Muscle layer of duodenum (tissue), 2 donors: ENCODE results near the gene CYP19A1.

Experiments used
- H3K27ac ChIP-seq: one replicate; pipeline ENCODE4 v1.7.0; 2013; ENCODE audit warnings: mild to moderate bottlenecking, low read length
- H3K27me3 ChIP-seq: one replicate; pipeline ENCODE4 v1.7.0; 2013; ENCODE audit warnings: low read depth, mild to moderate bottlenecking, control low read depth, low read length
- H3K36me3 ChIP-seq, 2 donors: one replicate each; pipeline ENCODE4 v1.7.0; 2013; ENCODE audit warnings: low read length in 2 of 2, control low read depth in 1 of 2, mild to moderate bottlenecking in 1 of 2; ENCODE audit not compliant: insufficient read depth in 2 of 2, control insufficient read depth in 1 of 2
- H3K4me1 ChIP-seq, 2 donors: one replicate each; pipeline ENCODE4 v1.7.0; 2013; ENCODE audit warnings: low read length in 2 of 2, mild to moderate bottlenecking in 2 of 2, control low read depth in 1 of 2, moderate library complexity in 1 of 2; ENCODE audit not compliant: insufficient read depth in 2 of 2, control insufficient read depth in 1 of 2
- H3K4me3 ChIP-seq, 2 donors: one replicate each; pipeline ENCODE4 v1.7.0; 2013; ENCODE audit warnings: low read length in 2 of 2, low read depth in 1 of 2, mild to moderate bottlenecking in 1 of 2
- H3K9me3 ChIP-seq, 2 donors: one replicate each; pipeline ENCODE4 v1.7.0; 2013; ENCODE audit warnings: low read length in 2 of 2, control low read depth in 1 of 2, mild to moderate bottlenecking in 1 of 2; ENCODE audit not compliant: control insufficient read depth in 1 of 2
- donor health status: healthy.

The CYP19A1 gene

DNA sequence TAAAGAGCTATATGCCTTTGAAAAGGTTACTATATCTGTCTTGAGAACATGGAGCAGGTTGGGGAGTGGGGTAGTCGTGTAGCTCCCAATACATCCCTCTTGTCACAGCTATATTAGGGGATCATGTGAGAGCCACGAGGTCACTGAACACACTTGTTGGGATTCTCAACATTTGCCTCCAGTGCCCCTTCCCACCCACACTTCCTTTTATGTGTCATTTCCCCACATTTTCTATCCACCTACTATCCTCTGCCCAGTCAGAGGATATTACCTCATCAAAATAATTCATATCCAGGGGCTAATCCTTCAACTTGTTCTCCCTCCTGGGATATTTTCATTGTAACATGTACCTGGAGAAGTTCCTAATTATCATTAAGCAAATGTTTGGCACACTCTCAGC lies 85.0 kb downstream of the CYP19A1 start:
- H3K27me3 ChIP-seq, result no peaks in the 10 kb centered on the region
- H3K9me3 ChIP-seq, result no peaks in the 10 kb centered on the region
- no peak overlapping the region for H3K4me3 ChIP-seq
- H3K4me1 ChIP-seq, result no peaks in the 10 kb centered on the region
- no peaks in the 10 kb centered on the region for H3K36me3 ChIP-seq
- no peak overlapping the region for H3K27ac ChIP-seq

DNA sequence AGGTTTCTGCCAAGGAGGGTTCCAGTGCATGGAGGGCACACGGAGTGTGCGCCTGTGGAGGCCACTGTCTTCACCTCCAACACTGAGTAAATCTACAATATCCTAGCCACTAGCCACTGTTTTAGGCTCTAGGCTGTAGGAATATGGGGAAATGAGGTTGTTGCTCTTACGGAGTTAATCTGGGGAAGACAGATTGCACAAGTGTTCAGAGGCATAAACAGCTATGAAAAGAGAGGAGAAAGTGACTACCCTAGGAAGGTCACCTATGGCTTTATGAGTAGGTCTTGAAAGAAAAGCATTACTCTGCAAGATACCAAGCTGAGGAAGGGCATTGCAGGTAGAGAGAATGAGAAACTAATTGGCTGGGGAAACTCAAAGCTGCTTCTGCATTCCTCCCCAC lies 85.7 kb downstream of the CYP19A1 start:
- no peaks in the 10 kb centered on the region for H3K9me3 ChIP-seq
- H3K27me3 ChIP-seq, result no peaks in the 10 kb centered on the region
- no peak overlapping the region for H3K27ac ChIP-seq
- H3K36me3 ChIP-seq, result no peaks in the 10 kb centered on the region
- H3K4me1 ChIP-seq, result no peaks in the 10 kb centered on the region
- H3K4me3 ChIP-seq, result no peak overlapping the region

DNA sequence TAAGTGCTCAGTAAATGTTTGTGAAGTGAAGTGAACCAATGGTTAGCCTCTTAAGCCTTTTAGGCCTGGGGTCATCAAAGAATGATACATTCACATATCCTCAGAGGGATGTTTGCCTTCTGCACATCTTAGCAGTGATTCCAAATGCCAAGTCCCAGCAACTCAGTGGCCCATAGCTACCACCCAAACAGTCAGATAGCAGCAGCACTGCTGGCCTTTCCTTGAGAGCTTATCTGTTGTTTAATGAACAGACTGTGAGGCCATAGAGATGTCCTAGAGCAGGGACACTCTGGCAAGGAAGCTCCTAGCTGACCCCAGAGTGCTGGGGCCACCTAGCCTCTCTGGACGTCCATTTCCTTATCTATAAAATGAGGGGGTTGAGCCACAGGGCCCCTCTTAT lies 86.8 kb downstream of the CYP19A1 start:
- Histone ChIP-seq H3K27me3 (no peaks in the 10 kb centered on the region), H3K4me3 (no peak overlapping the region), H3K4me1 (no peaks in the 10 kb centered on the region), H3K9me3 (no peaks in the 10 kb centered on the region), H3K27ac (no peak overlapping the region), H3K36me3 (no peaks in the 10 kb centered on the region)

DNA sequence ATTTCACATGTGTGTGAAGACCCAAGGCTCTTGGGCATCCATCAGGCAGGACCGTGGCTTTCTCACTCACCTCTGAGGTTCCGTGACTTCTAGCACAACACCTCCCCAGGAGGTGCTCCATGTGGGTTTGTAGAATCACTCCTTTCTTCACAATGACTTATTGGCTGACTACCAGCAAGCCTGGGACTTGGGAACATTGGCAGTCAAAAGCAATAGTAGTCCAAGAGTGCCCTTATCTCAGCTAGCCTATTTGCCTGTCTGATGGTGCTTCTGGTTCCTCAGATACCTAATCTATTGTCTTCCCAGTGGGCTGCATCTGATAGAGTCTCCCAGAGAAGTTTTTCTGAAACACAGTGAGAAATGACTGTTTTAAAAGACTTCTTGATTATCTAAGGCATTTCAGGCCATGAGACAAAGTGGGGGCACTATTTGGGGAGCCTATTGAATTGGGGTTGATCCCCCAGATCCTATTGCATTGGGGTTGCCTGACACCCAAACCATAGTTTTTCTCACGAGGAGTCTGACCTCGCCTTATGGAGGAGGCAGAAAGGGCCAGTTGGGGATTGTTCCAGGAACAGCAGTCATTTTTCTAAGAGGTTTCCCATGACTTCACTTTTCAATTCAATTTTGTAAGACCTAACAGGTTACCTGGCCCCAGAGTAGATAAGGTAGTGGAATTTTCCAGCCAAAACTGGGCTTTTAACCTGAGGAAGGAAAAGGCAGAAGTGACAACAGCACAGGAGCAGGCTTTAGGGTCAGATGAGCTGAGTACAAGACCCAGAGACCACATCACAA lies 88.0 kb downstream of the CYP19A1 start:
- H3K36me3 ChIP-seq, result no peaks in the 10 kb centered on the region
- no peak overlapping the region for H3K4me3 ChIP-seq
- no peak overlapping the region for H3K27ac ChIP-seq
- no peaks in the 10 kb centered on the region for H3K4me1 ChIP-seq
- no peaks in the 10 kb centered on the region for H3K9me3 ChIP-seq
- H3K27me3 ChIP-seq, result no peaks in the 10 kb centered on the region

DNA sequence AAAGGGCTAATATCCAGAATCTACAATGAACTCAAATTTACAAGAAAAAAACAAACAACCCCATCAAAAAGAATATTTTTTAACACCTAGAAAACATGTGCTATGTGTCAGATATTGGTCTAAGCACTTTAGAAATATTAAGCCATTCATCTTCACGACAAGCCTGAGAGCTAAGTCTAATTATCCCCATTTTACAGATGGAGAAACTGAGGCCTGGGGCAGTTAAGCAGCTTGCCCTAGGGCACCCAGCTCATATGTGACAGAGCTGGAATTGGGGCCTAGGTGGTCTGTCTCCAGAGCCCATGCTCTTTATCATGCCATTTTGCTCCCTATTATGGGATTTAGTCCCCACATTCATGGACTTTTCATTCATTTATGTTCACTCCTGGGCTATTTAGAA lies 92.8 kb downstream of the CYP19A1 start:
- no peaks in the 10 kb centered on the region for H3K4me1 ChIP-seq
- H3K36me3 ChIP-seq, result no peaks in the 10 kb centered on the region
- H3K27me3 ChIP-seq, result no peaks in the 10 kb centered on the region
- H3K9me3 ChIP-seq, result no peaks in the 10 kb centered on the region
- H3K4me3 ChIP-seq, result no peak overlapping the region
- H3K27ac ChIP-seq, result no peak overlapping the region

DNA sequence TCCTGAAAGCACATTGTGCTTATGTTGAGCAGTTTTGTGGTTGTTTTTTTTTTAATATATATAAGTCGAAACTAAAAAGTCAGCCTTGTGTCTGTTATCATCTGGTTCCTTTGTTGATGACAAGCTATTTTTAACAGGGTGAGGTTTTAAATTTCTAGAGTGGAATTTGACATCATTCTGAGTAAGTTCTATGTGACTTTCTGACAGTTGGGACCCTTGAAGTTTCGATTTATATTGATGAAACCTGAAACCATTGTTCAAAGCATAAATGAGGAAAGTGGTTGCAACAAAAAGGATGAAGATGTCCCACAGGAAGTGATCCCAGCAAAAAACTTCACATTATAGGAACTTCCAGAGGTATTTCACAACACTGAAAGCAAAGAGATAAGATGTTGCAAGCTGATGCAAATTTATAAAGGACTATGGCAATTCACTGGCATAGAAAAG lies 94.0 kb downstream of the CYP19A1 start:
- Histone ChIP-seq H3K27ac (no peak overlapping the region), H3K9me3 (no peaks in the 10 kb centered on the region), H3K4me3 (no peak overlapping the region), H3K27me3 (no peaks in the 10 kb centered on the region), H3K36me3 (no peaks in the 10 kb centered on the region), H3K4me1 (no peaks in the 10 kb centered on the region)

DNA sequence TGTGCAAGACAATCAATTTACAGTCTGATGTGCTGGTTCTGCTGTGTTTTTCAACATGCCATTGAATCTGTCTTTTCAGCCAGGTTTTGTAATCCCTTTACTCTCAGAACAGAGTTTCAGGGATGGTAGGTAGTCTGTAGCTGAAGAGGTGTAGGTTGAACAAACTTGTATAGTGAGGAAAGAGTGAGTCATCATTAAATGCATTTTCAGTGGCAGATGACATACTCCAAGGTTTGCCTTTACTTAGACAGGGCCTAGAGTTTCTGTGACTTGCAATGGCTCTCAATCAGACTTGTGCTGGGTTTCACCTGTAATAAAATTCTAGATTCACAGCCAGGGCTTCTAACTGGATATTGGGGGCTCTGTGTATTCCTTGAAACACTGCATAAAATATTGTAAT lies 94.6 kb downstream of the CYP19A1 start:
- H3K36me3 ChIP-seq, result no peaks in the 10 kb centered on the region
- no peak overlapping the region for H3K27ac ChIP-seq
- H3K9me3 ChIP-seq, result no peaks in the 10 kb centered on the region
- H3K27me3 ChIP-seq, result no peaks in the 10 kb centered on the region
- H3K4me3 ChIP-seq, result no peak overlapping the region
- H3K4me1 ChIP-seq, result no peaks in the 10 kb centered on the region

DNA sequence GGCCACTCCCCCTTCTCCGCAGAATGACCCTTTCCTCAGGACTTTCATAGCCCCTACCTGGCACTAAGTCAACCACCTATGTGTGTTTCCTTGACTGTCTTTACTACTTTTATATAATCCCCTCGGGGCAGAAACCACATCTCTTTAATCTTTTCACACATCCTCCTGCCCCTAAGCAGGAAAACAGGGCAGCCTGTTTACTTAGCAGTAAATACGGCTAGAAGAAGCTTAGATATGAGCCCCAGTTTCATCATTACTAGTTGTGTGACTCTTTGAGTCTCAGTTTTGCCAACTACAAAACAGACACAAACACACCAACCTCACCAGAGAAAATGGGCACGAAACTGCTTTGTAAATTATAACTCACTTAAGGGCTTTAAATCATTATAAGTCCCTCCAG lies 98.3 kb downstream of the CYP19A1 start:
- Histone ChIP-seq H3K4me3 (no peak overlapping the region), H3K27me3 (no peaks in the 10 kb centered on the region), H3K9me3 (no peaks in the 10 kb centered on the region), H3K36me3 (no peaks in the 10 kb centered on the region), H3K27ac (no peak overlapping the region), H3K4me1 (no peaks in the 10 kb centered on the region)

DNA sequence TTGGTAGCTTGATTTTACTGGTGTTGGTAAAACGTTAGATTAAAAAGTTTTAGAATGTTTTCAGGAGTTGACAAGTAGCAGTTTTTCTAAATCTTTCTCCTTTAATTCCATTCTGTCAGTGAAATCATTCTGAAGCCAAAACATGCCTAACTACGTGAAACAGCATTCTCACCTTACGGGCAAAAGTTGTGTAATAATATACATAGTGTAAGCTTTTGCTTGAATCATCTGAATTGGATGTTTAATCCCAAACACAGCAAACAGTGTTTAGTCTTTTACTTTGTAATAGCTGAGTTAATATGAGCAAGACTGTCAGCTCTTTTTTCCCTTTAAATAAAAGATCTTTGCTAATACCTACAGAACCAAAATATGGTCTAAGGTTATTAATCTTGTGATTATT lies 100.6 kb downstream of the CYP19A1 start:
- H3K4me1 ChIP-seq, result no peaks in the 10 kb centered on the region
- H3K4me3 ChIP-seq, result no peak overlapping the region
- no peaks in the 10 kb centered on the region for H3K36me3 ChIP-seq
- H3K27ac ChIP-seq, result no peak overlapping the region
- no peaks in the 10 kb centered on the region for H3K9me3 ChIP-seq
- H3K27me3 ChIP-seq, result no peaks in the 10 kb centered on the region

DNA sequence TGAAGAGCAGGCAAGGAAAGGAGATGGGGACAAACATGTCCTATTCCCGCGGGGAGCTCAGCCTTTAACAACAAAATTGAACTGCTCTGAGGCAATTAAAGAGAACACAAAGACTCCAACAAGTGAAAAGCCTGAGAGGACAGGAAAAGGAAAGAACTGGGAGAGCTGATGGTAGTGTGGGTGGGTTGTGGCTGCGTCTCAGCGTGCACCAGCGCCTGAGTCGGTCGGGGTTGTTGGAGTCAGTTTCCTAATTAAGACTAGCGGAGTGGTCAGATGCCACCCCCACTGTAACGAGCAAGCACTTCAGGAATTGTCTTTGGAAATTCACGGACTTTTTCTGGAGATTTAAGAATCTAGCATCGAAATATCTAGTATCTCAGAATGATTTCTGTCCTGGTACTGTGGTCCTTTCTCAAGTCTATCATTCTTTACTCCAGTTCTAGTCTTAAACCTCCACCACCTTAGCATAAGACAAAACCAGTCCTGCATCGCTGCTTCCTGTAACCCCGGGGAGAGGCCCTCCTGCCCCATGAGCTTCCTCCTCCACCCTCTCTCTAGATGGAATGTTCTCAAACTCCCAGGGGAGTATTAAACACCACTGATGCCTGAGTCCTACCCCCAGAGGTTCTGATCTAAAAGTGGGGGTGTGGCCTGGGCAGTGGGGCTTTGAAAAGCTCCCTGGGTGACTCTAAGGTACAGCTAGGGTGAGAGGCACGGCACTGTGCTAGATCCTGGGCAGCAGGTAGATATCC lies 104.0 kb downstream of the CYP19A1 start:
- Histone ChIP-seq H3K4me3 (no peak overlapping the region), H3K27me3 (no peaks in the 10 kb centered on the region), H3K36me3 (no peaks in the 10 kb centered on the region)

DNA sequence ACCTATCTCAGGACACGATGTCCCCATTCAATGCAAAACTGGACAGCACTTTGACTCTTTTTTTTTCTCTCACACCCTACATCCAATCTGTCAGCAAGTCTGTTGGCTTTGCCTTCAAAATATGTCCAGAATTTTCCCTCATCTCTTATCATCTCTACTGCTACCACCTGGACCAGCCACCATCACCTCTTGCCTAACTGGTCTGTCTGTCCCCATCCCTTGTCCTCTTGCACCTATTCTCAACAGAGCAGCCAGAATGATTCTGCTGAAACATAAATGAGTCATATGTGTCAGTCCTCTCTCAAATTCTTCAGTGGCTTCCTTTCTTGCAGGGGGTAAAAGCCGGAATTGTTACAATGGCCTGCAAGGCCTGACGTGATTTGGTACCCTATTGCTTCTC lies 105.8 kb downstream of the CYP19A1 start:
- H3K36me3 ChIP-seq, result no peaks in the 10 kb centered on the region
- H3K27ac ChIP-seq, result no peak overlapping the region
- H3K4me1 ChIP-seq, result peaks cover 0 to 4% of the 10 kb centered on the region in 2 donors
- H3K4me3 ChIP-seq, result no peak overlapping the region
- no peaks in the 10 kb centered on the region for H3K27me3 ChIP-seq
- H3K9me3 ChIP-seq, result no peaks in the 10 kb centered on the region

More for the DNA sequence above, 104.0 kb downstream of the CYP19A1 start:
- Histone ChIP-seq H3K9me3 (no peaks in the 10 kb centered on the region), H3K27ac (no peak overlapping the region), H3K4me1 (no peaks in the 10 kb centered on the region)
